ENCODE data around the gene CAVIN4. TPM values are rescaled to one million over a fixed set of nuclear protein-coding genes. Genes with fewer than 3 reads are reported as not detected.

CAVIN4 gene
- 0.36 and 0.98 TPM in 2 replicates for total RNA-seq

GRCh38 chr9:100577776-100578448 is at the start of gene CAVIN4:
TSS of gene CAVIN4 (plus strand) at chr9:100578079. CDS start at chr9:100578144, 65 bp downstream.
- DNase-seq (ENCODE audit: low read depth) = no peak
- no peak for TF ChIP-seq CTCF (conservative IDR thresholded peaks at IDR 0.05; ENCODE audit: low read depth, low read length)
- H3K4me3 ChIP-seq (ENCODE audit: low read depth, low read length) = no peak within 1 kb of the TSS

GRCh38 chr9:100534401-100534800 is 43.5 kb upstream of the CAVIN4 start:
- no peak overlapping the region for H3K4me3 ChIP-seq (ENCODE audit: low read depth, low read length)
- TF ChIP-seq CTCF (conservative IDR thresholded peaks at IDR 0.05; ENCODE audit: low read depth, low read length) = no peak
- DNase-seq (ENCODE audit: low read depth) = no peak

- H3K4me3 ChIP-seq (ENCODE audit: low read depth, low read length) = no peak overlapping the region
- TF ChIP-seq CTCF (conservative IDR thresholded peaks at IDR 0.05; ENCODE audit: low read depth, low read length) = no peak
- no peak for DNase-seq (ENCODE audit: low read depth)
These were observed 37.6 kb upstream of the CAVIN4 start for GRCh38 chr9:100540327-100540726.

- H3K4me3 ChIP-seq (ENCODE audit: low read depth, low read length) = no peak overlapping the region
- TF ChIP-seq CTCF (conservative IDR thresholded peaks at IDR 0.05; ENCODE audit: low read depth, low read length) = no peak
- DNase-seq (ENCODE audit: low read depth) = no peak
These were observed 28.8 kb upstream of the CAVIN4 start for GRCh38 chr9:100549048-100549447.

GRCh38 chr9:100554935-100555401 is 22.9 kb upstream of the CAVIN4 start:
- no peak overlapping the region for H3K4me3 ChIP-seq (ENCODE audit: low read depth, low read length)
- no peak for DNase-seq (ENCODE audit: low read depth)
- no peak for TF ChIP-seq CTCF (conservative IDR thresholded peaks at IDR 0.05; ENCODE audit: low read depth, low read length)

GRCh38 chr9:100555471-100555870 is 22.4 kb upstream of the CAVIN4 start:
- no peak for DNase-seq (ENCODE audit: low read depth)
- no peak overlapping the region for H3K4me3 ChIP-seq (ENCODE audit: low read depth, low read length)
- no peak for TF ChIP-seq CTCF (conservative IDR thresholded peaks at IDR 0.05; ENCODE audit: low read depth, low read length)

GRCh38 chr9:100557053-100557452 is 20.8 kb upstream of the CAVIN4 start:
- DNase-seq (ENCODE audit: low read depth) = no peak
- TF ChIP-seq CTCF (conservative IDR thresholded peaks at IDR 0.05; ENCODE audit: low read depth, low read length) = no peak
- H3K4me3 ChIP-seq (ENCODE audit: low read depth, low read length) = no peak overlapping the region
